ENCODE measurements around the gene TUBGCP2.
A peak's percentile ranks its signal among the peaks of the same experiment; 100 is the strongest.
"Not testable (repeated sequence)": the region's sequence is repeated elsewhere in the genome, so short reads cannot be mapped to it uniquely, and the experiment has no call there.

TUBGCP2 gene

GRCh38 chr10:133266056-133266795, 42.4 kb downstream of the TUBGCP2 start:
- H3K27me3 ChIP-seq (ENCODE audit: control insufficient read depth in 1 of 2, insufficient read depth in 1 of 2, low read length in 2 of 2): no peaks in the 10 kb centered on the region
- H3K79me1 ChIP-seq (replicated peaks; ENCODE audit: low read length, poor library complexity, severe bottlenecking): no peaks in the 10 kb centered on the region
- H2BK5ac ChIP-seq (ENCODE audit: low read depth, low read length, poor library complexity, severe bottlenecking): no peak overlapping the region
- no peak overlapping the region for H3K14ac ChIP-seq (ENCODE audit: low read length in 2 of 2)
- peak overlapping the region in 1 of 2 experiments; percentile 6 for H3K23ac ChIP-seq (ENCODE audit: low read length in 2 of 2)
- H4K8ac ChIP-seq (ENCODE audit: low read length): no peak overlapping the region
- H2AK5ac ChIP-seq (ENCODE audit: low read length, severe bottlenecking): no peak overlapping the region
- H3K18ac ChIP-seq (ENCODE audit: low read depth in 1 of 2, low read length in 2 of 2): peak overlapping the region in 1 of 2 experiments; percentile 42
- H3K9ac ChIP-seq (ENCODE audit: low read length): peak overlapping the region; percentile 55
- H3K4me3 ChIP-seq (ENCODE audit: insufficient read depth in 1 of 2, low read depth in 1 of 2, low read length in 2 of 2): peak overlapping the region in 1 of 2 experiments; percentile 33
- no peak overlapping the region for H4K91ac ChIP-seq (ENCODE audit: low read length)
- no peak overlapping the region for H2BK15ac ChIP-seq (ENCODE audit: low read depth, poor library complexity, severe bottlenecking)
- H2BK12ac ChIP-seq (ENCODE audit: low read length in 2 of 2): peak overlapping the region in 1 of 2 experiments; percentile 64
- no peak overlapping the region for H3K27ac ChIP-seq (ENCODE audit: low read length, poor library complexity, severe bottlenecking)
- no peak for DNase-seq
- no peak overlapping the region for H2AFZ ChIP-seq (ENCODE audit: low read depth, low read length)
- no peaks in the 10 kb centered on the region for H3K9me3 ChIP-seq (ENCODE audit: control insufficient read depth, low read length)
- H3K4me2 ChIP-seq (ENCODE audit: low read length, poor library complexity, severe bottlenecking): no peak overlapping the region
- peaks cover 0 to 55% of the 10 kb centered on the region in 2 experiments for H3K36me3 ChIP-seq (ENCODE audit: control insufficient read depth in 1 of 2, insufficient read depth in 2 of 2, low read depth in 1 of 2, low read length in 2 of 2)
- 92% methylated on average over 16 of the region's 21 CpGs for WGBS
- H3K4ac ChIP-seq (ENCODE audit: low read depth in 1 of 2, low read length in 2 of 2): no peak overlapping the region
- no peak overlapping the region for H2BK120ac ChIP-seq (ENCODE audit: low read depth, low read length)
- H3K4me1 ChIP-seq (ENCODE audit: control insufficient read depth, insufficient read depth, low read depth, low read length): peaks cover 10% of the 10 kb centered on the region

GRCh38 chr10:133265052-133265451, 43.6 kb downstream of the TUBGCP2 start:
- H3K4me3 ChIP-seq (ENCODE audit: insufficient read depth in 1 of 2, low read depth in 1 of 2, low read length in 2 of 2); H2BK5ac ChIP-seq (ENCODE audit: low read depth, low read length, poor library complexity, severe bottlenecking); H3K27ac ChIP-seq (ENCODE audit: low read length, poor library complexity, severe bottlenecking); H3K4me2 ChIP-seq (ENCODE audit: low read length, poor library complexity, severe bottlenecking); H3K9ac ChIP-seq (ENCODE audit: low read length); DNase-seq; H2BK15ac ChIP-seq (ENCODE audit: low read depth, poor library complexity, severe bottlenecking); H3K23ac ChIP-seq (ENCODE audit: low read length in 2 of 2); H2BK12ac ChIP-seq (ENCODE audit: low read length in 2 of 2); H3K4ac ChIP-seq (ENCODE audit: low read depth in 1 of 2, low read length in 2 of 2); H4K91ac ChIP-seq (ENCODE audit: low read length); H3K14ac ChIP-seq (ENCODE audit: low read length in 2 of 2); H2BK120ac ChIP-seq (ENCODE audit: low read depth, low read length); H4K8ac ChIP-seq (ENCODE audit: low read length); H3K27me3 ChIP-seq (ENCODE audit: control insufficient read depth in 1 of 2, insufficient read depth in 1 of 2, low read length in 2 of 2); H3K79me1 ChIP-seq (replicated peaks; ENCODE audit: low read length, poor library complexity, severe bottlenecking); H2AFZ ChIP-seq (ENCODE audit: low read depth, low read length); H3K9me3 ChIP-seq (ENCODE audit: control insufficient read depth, low read length); H2AK5ac ChIP-seq (ENCODE audit: low read length, severe bottlenecking); H3K18ac ChIP-seq (ENCODE audit: low read depth in 1 of 2, low read length in 2 of 2): not testable (repeated sequence)
- whole genome bisulfite sequencing: 80% methylated on average over 10 of the region's 10 CpGs
- Histone ChIP-seq H3K36me3 (ENCODE audit: control insufficient read depth in 1 of 2, insufficient read depth in 2 of 2, low read depth in 1 of 2, low read length in 2 of 2) (peaks cover 0 to 43% of the 10 kb centered on the region in 2 experiments), H3K4me1 (ENCODE audit: control insufficient read depth, insufficient read depth, low read depth, low read length) (peaks cover 22% of the 10 kb centered on the region)

DNA sequence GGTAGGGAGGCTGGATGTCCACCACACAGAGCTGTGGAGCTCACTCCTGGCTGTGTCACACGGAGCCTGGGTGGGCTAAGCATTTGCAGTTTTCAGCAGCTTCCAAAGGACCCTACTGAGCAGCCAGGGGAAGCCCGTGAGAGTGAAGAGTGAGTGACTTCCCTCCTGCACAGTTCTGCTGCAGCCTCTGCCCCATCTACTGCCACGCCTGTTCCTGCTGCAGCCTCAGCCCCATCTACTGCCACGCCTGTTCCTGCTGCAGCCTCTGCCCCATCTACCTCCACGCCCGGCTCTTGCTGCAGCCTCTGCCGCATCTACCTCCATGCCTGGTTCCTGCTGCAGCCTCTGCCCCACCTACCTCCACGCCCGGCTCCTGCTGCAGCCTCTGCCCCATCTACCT, 44.2 kb downstream of the TUBGCP2 start:
- no peaks in the 10 kb centered on the region for H3K9me3 ChIP-seq (ENCODE audit: control insufficient read depth, low read length)
- peaks cover 0 to 37% of the 10 kb centered on the region in 2 experiments for H3K36me3 ChIP-seq (ENCODE audit: control insufficient read depth in 1 of 2, insufficient read depth in 2 of 2, low read depth in 1 of 2, low read length in 2 of 2)
- no peaks in the 10 kb centered on the region for H3K79me1 ChIP-seq (replicated peaks; ENCODE audit: low read length, poor library complexity, severe bottlenecking)
- H2BK5ac ChIP-seq (ENCODE audit: low read depth, low read length, poor library complexity, severe bottlenecking): no peak overlapping the region
- peaks cover 28% of the 10 kb centered on the region for H3K4me1 ChIP-seq (ENCODE audit: control insufficient read depth, insufficient read depth, low read depth, low read length)
- no peak overlapping the region for H2AK5ac ChIP-seq (ENCODE audit: low read length, severe bottlenecking)
- H3K18ac ChIP-seq (ENCODE audit: low read depth in 1 of 2, low read length in 2 of 2): no peak overlapping the region
- H2BK15ac ChIP-seq (ENCODE audit: low read depth, poor library complexity, severe bottlenecking): no peak overlapping the region
- no peak overlapping the region for H3K9ac ChIP-seq (ENCODE audit: low read length)
- H2BK120ac ChIP-seq (ENCODE audit: low read depth, low read length): no peak overlapping the region
- no peak overlapping the region for H4K91ac ChIP-seq (ENCODE audit: low read length)
- H3K4me2 ChIP-seq (ENCODE audit: low read length, poor library complexity, severe bottlenecking): no peak overlapping the region
- no peak for DNase-seq
- H3K27ac ChIP-seq (ENCODE audit: low read length, poor library complexity, severe bottlenecking): no peak overlapping the region
- no peak overlapping the region for H2BK12ac ChIP-seq (ENCODE audit: low read length in 2 of 2)
- no peak overlapping the region for H3K4ac ChIP-seq (ENCODE audit: low read depth in 1 of 2, low read length in 2 of 2)
- no peak overlapping the region for H3K23ac ChIP-seq (ENCODE audit: low read length in 2 of 2)
- no peak overlapping the region for H3K4me3 ChIP-seq (ENCODE audit: insufficient read depth in 1 of 2, low read depth in 1 of 2, low read length in 2 of 2)
- no peak overlapping the region for H2AFZ ChIP-seq (ENCODE audit: low read depth, low read length)
- 85% methylated on average over 9 of the region's 9 CpGs for WGBS
- H3K27me3 ChIP-seq (ENCODE audit: control insufficient read depth in 1 of 2, insufficient read depth in 1 of 2, low read length in 2 of 2): no peaks in the 10 kb centered on the region
- H3K14ac ChIP-seq (ENCODE audit: low read length in 2 of 2): no peak overlapping the region
- H4K8ac ChIP-seq (ENCODE audit: low read length): no peak overlapping the region

DNA sequence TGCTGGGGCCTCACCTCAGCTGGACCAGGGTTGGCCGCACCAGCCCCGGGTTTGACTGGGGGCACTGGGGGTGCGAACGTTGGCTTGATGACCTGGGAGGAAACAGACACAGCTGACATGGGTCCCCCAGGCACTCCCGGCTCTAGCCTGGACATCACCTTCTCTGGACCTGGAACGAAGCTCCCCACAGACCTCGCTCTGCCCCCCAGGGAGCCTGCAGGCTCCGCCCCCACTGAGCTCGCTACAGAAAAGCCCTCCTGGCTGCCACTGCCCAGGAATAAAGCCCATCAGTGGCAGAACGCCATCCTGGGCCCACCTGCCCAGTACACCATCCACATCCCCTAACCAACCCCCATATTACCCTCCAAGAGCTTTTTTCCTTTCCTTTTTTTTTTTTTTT, 45.0 kb downstream of the TUBGCP2 start:
- no peak overlapping the region for H2AK5ac ChIP-seq (ENCODE audit: low read length, severe bottlenecking)
- H2BK15ac ChIP-seq (ENCODE audit: low read depth, poor library complexity, severe bottlenecking): peak overlapping the region; percentile 54
- H3K18ac ChIP-seq (ENCODE audit: low read depth in 1 of 2, low read length in 2 of 2): no peak overlapping the region
- H3K79me1 ChIP-seq (replicated peaks; ENCODE audit: low read length, poor library complexity, severe bottlenecking): no peaks in the 10 kb centered on the region
- no peaks in the 10 kb centered on the region for H3K27me3 ChIP-seq (ENCODE audit: control insufficient read depth in 1 of 2, insufficient read depth in 1 of 2, low read length in 2 of 2)
- H3K4me3 ChIP-seq (ENCODE audit: insufficient read depth in 1 of 2, low read depth in 1 of 2, low read length in 2 of 2): no peak overlapping the region
- H4K91ac ChIP-seq (ENCODE audit: low read length): peak overlapping the region; percentile 82
- 85% methylated on average over 9 of the region's 10 CpGs for WGBS
- H2BK5ac ChIP-seq (ENCODE audit: low read depth, low read length, poor library complexity, severe bottlenecking): no peak overlapping the region
- no peak overlapping the region for H2BK12ac ChIP-seq (ENCODE audit: low read length in 2 of 2)
- H2BK120ac ChIP-seq (ENCODE audit: low read depth, low read length): no peak overlapping the region
- H3K14ac ChIP-seq (ENCODE audit: low read length in 2 of 2): no peak overlapping the region
- DNase-seq: no peak
- no peak overlapping the region for H3K4ac ChIP-seq (ENCODE audit: low read depth in 1 of 2, low read length in 2 of 2)
- peaks cover 0 to 29% of the 10 kb centered on the region in 2 experiments for H3K36me3 ChIP-seq (ENCODE audit: control insufficient read depth in 1 of 2, insufficient read depth in 2 of 2, low read depth in 1 of 2, low read length in 2 of 2)
- no peak overlapping the region for H3K4me2 ChIP-seq (ENCODE audit: low read length, poor library complexity, severe bottlenecking)
- H2AFZ ChIP-seq (ENCODE audit: low read depth, low read length): no peak overlapping the region
- no peak overlapping the region for H4K8ac ChIP-seq (ENCODE audit: low read length)
- H3K4me1 ChIP-seq (ENCODE audit: control insufficient read depth, insufficient read depth, low read depth, low read length): peaks cover 35% of the 10 kb centered on the region
- no peak overlapping the region for H3K9ac ChIP-seq (ENCODE audit: low read length)
- H3K27ac ChIP-seq (ENCODE audit: low read length, poor library complexity, severe bottlenecking): no peak overlapping the region
- no peaks in the 10 kb centered on the region for H3K9me3 ChIP-seq (ENCODE audit: control insufficient read depth, low read length)
- no peak overlapping the region for H3K23ac ChIP-seq (ENCODE audit: low read length in 2 of 2)

Data from mesenchymal stem cell (in vitro differentiated cells and primary cell).